HepG2 (cell line): ENCODE results near the gene YIPF4. TPM values are rescaled to one million over a fixed set of nuclear protein-coding genes. Genes with fewer than 3 reads are reported as not detected.

Experiments used
- BORCS8-MEF2B ChIP-seq: sonication (generic); formaldehyde crosslinking; IDR thresholded peaks from 2 replicates; pipeline ENCODE4 v1.8.0; 2022; ENCODE audit warnings: mild to moderate bottlenecking, missing genetic modification reagents
- ETV6 ChIP-seq: sonication (generic); formaldehyde crosslinking; conservative IDR thresholded peaks from 2 replicates; pipeline ENCODE4 v1.4.0; 2020; ENCODE audit warnings: missing genetic modification reagents
- NFE2 ChIP-seq: sonication (generic); formaldehyde crosslinking; IDR thresholded peaks from 2 replicates; pipeline ENCODE4 v1.4.0; 2020; ENCODE audit warnings: missing genetic modification reagents
- RBAK ChIP-seq: sonication (generic); formaldehyde crosslinking; IDR thresholded peaks from 2 replicates; pipeline ENCODE4 v1.5.1; 2020; ENCODE audit warnings: mild to moderate bottlenecking, missing genetic modification reagents
- SCMH1 ChIP-seq: sonication (generic); formaldehyde crosslinking; IDR thresholded peaks from 2 replicates; pipeline ENCODE4 v1.9.0; 2021; ENCODE audit warnings: missing genetic modification reagents, mild to moderate bottlenecking, borderline replicate concordance
- TARDBP ChIP-seq: sonication (generic); formaldehyde crosslinking; IDR thresholded peaks from 2 replicates; pipeline ENCODE4 v1.8.0; 2022; ENCODE audit warnings: mild to moderate bottlenecking, missing genetic modification reagents
- ZFP36 ChIP-seq: fragments of 150-350 bp; IDR thresholded peaks from 2 replicates; pipeline ENCODE4 v1.6.1; 2018; ENCODE audit warnings: borderline replicate concordance, low read length, low read depth; ENCODE audit not compliant: partially characterized antibody
- ZNF367 ChIP-seq: sonication (generic); formaldehyde crosslinking; IDR thresholded peaks from 2 replicates; pipeline ENCODE4 v1.4.0; 2020; ENCODE audit warnings: missing genetic modification reagents, borderline replicate concordance
- ZNF577 ChIP-seq: sonication (generic); formaldehyde crosslinking; IDR thresholded peaks from 2 replicates; pipeline ENCODE4 v1.4.0; 2020; ENCODE audit warnings: mild to moderate bottlenecking, low read depth, missing genetic modification reagents, borderline replicate concordance
- polyA plus RNA-seq, 8 experiments: library from polyadenylated mRNA; depleted of rRNA in 3 of 8; stranded (reverse) in 7 of 8; unstranded in 1 of 8; fragments of >200 nt; fragmentation: Illumina TruSeq in 4 of 8; extraction: Trizol in 4 of 8; gene quantifications; 2 replicates each; pipeline versions ENCODE4 v1.2.1 to v1.2.3, GENCODE V29; 2011 to 2016; ENCODE audit warnings: low read depth in 4 of 8, missing spikeins in 1 of 8, mixed read lengths in 1 of 8; ENCODE audit not compliant: insufficient read depth in 1 of 8
- total RNA-seq, 5 experiments: library from RNA; depleted of rRNA; stranded (reverse); fragments of >200 nt; fragmentation: Illumina TruSeq; extraction: Trizol; gene quantifications; 2 replicates each; pipeline ENCODE4 v1.2.3, GENCODE V29; 2016; ENCODE audit warnings: low read depth in 1 of 5
- TF ChIP-seq, protein P1 (sequence below): sonication (generic); formaldehyde crosslinking; conservative IDR thresholded peaks from 2 replicates; pipeline ENCODE4 v1.8.0; 2022; ENCODE audit warnings: mild to moderate bottlenecking, moderate library complexity, missing genetic modification reagents
- TF ChIP-seq, protein P2 (sequence below): sonication (generic); formaldehyde crosslinking; IDR thresholded peaks from 2 replicates; pipeline ENCODE4 v1.4.0; 2020; ENCODE audit warnings: missing genetic modification reagents
- TF ChIP-seq, protein P3 (sequence below): sonication (generic); formaldehyde crosslinking; IDR thresholded peaks from 2 replicates; pipeline ENCODE4 v1.4.0; 2020; ENCODE audit warnings: missing genetic modification reagents
- TF ChIP-seq, protein P4 (sequence below): sonication (generic); formaldehyde crosslinking; IDR thresholded peaks from 2 replicates; pipeline ENCODE4 v1.4.0; 2020; ENCODE audit warnings: missing genetic modification reagents
- TF ChIP-seq, protein P5 (sequence below): fragments of 450-650 bp; IDR thresholded peaks from 2 replicates; pipeline ENCODE4 v1.6.1; 2017; ENCODE audit warnings: mild to moderate bottlenecking

The YIPF4 gene
- total and polyA plus RNA-seq, 2 of the 13 experiments (the other 11 are each of a cell fraction or from before 2014, with no cell fraction given): 19.0 to 43.9 TPM

DNA sequence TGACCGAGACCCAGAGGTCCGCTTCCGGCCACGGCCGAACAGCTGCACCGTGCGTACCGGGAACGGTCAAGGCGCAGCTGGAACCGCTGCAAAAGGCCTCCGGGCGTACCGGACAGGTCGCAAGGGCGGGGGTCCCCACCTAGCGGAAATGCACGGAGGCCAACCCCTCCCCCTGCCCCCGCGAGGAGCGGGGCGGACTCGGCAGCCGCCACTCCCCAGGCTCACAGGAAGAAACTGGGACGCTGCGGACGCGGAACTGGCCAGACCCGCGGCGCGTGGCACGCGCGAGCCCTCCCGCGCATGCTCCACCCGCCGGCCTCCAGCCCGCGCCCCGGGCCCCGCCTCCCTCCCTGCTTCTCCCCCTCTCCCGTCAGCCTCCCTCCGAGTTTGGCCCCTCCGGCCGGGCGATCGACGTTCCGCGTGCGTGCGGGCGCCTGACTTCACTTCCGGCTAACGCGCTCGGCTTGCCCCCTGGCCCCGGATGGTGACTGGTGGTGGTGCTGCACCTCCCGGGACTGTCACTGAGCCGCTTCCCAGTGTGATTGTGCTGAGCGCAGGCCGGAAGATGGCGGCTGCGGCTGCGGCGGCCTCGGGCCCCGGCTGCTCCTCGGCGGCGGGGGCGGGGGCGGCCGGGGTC lies 79.1 kb downstream of the YIPF4 start, which contains the start of gene BIRC6 (continued):
- TF ChIP-seq, protein P1, sequence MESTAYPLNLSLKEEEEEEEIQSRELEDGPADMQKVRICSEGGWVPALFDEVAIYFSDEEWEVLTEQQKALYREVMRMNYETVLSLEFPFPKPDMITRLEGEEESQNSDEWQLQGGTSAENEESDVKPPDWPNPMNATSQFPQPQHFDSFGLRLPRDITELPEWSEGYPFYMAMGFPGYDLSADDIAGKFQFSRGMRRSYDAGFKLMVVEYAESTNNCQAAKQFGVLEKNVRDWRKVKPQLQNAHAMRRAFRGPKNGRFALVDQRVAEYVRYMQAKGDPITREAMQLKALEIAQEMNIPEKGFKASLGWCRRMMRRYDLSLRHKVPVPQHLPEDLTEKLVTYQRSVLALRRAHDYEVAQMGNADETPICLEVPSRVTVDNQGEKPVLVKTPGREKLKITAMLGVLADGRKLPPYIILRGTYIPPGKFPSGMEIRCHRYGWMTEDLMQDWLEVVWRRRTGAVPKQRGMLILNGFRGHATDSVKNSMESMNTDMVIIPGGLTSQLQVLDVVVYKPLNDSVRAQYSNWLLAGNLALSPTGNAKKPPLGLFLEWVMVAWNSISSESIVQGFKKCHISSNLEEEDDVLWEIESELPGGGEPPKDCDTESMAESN (CRISPR knock-in tag): peak; percentile 91
- TF ChIP-seq ZNF577 (CRISPR knock-in tag) (no peak), ETV6 (CRISPR knock-in tag) (peak; percentile 72), BORCS8-MEF2B (peak; percentile 90), RBAK (CRISPR knock-in tag) (no peak; the same call in 1 of the 2 replicates), ZNF367 (CRISPR knock-in tag) (no peak; the same call in 1 of the 2 replicates), ZFP36 (no peak), TARDBP (CRISPR knock-in tag) (peak; percentile 93), SCMH1 (no peak), NFE2 (CRISPR knock-in tag) (no peak)
- TF ChIP-seq, protein P2, sequence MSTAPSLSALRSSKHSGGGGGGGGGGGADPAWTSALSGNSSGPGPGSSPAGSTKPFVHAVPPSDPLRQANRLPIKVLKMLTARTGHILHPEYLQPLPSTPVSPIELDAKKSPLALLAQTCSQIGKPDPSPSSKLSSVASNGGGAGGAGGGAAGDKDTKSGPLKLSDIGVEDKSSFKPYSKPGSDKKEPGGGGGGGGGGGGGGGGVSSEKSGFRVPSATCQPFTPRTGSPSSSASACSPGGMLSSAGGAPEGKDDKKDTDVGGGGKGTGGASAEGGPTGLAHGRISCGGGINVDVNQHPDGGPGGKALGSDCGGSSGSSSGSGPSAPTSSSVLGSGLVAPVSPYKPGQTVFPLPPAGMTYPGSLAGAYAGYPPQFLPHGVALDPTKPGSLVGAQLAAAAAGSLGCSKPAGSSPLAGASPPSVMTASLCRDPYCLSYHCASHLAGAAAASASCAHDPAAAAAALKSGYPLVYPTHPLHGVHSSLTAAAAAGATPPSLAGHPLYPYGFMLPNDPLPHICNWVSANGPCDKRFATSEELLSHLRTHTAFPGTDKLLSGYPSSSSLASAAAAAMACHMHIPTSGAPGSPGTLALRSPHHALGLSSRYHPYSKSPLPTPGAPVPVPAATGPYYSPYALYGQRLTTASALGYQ (CRISPR knock-in tag): peak; percentile 63; the same call in 1 of the 2 replicates
- TF ChIP-seq, protein P3, sequence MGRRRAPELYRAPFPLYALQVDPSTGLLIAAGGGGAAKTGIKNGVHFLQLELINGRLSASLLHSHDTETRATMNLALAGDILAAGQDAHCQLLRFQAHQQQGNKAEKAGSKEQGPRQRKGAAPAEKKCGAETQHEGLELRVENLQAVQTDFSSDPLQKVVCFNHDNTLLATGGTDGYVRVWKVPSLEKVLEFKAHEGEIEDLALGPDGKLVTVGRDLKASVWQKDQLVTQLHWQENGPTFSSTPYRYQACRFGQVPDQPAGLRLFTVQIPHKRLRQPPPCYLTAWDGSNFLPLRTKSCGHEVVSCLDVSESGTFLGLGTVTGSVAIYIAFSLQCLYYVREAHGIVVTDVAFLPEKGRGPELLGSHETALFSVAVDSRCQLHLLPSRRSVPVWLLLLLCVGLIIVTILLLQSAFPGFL (CRISPR knock-in tag): no peak
- TF ChIP-seq, protein P4, sequence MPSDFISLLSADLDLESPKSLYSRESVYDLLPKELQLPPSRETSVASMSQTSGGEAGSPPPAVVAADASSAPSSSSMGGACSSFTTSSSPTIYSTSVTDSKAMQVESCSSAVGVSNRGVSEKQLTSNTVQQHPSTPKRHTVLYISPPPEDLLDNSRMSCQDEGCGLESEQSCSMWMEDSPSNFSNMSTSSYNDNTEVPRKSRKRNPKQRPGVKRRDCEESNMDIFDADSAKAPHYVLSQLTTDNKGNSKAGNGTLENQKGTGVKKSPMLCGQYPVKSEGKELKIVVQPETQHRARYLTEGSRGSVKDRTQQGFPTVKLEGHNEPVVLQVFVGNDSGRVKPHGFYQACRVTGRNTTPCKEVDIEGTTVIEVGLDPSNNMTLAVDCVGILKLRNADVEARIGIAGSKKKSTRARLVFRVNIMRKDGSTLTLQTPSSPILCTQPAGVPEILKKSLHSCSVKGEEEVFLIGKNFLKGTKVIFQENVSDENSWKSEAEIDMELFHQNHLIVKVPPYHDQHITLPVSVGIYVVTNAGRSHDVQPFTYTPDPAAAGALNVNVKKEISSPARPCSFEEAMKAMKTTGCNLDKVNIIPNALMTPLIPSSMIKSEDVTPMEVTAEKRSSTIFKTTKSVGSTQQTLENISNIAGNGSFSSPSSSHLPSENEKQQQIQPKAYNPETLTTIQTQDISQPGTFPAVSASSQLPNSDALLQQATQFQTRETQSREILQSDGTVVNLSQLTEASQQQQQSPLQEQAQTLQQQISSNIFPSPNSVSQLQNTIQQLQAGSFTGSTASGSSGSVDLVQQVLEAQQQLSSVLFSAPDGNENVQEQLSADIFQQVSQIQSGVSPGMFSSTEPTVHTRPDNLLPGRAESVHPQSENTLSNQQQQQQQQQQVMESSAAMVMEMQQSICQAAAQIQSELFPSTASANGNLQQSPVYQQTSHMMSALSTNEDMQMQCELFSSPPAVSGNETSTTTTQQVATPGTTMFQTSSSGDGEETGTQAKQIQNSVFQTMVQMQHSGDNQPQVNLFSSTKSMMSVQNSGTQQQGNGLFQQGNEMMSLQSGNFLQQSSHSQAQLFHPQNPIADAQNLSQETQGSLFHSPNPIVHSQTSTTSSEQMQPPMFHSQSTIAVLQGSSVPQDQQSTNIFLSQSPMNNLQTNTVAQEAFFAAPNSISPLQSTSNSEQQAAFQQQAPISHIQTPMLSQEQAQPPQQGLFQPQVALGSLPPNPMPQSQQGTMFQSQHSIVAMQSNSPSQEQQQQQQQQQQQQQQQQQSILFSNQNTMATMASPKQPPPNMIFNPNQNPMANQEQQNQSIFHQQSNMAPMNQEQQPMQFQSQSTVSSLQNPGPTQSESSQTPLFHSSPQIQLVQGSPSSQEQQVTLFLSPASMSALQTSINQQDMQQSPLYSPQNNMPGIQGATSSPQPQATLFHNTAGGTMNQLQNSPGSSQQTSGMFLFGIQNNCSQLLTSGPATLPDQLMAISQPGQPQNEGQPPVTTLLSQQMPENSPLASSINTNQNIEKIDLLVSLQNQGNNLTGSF: peak; percentile 57
- TF ChIP-seq, protein P5, sequence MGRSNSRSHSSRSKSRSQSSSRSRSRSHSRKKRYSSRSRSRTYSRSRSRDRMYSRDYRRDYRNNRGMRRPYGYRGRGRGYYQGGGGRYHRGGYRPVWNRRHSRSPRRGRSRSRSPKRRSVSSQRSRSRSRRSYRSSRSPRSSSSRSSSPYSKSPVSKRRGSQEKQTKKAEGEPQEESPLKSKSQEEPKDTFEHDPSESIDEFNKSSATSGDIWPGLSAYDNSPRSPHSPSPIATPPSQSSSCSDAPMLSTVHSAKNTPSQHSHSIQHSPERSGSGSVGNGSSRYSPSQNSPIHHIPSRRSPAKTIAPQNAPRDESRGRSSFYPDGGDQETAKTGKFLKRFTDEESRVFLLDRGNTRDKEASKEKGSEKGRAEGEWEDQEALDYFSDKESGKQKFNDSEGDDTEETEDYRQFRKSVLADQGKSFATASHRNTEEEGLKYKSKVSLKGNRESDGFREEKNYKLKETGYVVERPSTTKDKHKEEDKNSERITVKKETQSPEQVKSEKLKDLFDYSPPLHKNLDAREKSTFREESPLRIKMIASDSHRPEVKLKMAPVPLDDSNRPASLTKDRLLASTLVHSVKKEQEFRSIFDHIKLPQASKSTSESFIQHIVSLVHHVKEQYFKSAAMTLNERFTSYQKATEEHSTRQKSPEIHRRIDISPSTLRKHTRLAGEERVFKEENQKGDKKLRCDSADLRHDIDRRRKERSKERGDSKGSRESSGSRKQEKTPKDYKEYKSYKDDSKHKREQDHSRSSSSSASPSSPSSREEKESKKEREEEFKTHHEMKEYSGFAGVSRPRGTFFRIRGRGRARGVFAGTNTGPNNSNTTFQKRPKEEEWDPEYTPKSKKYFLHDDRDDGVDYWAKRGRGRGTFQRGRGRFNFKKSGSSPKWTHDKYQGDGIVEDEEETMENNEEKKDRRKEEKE: no peak
